GM19468 (cell line): ENCODE measurements around the gene PDXP.
"Not testable (repeated sequence)": the region's sequence is repeated elsewhere in the genome, so short reads cannot be mapped to it uniquely, and the experiment has no call there.

Experiments
- ATAC-seq: cut with Tn5 transposase; IDR thresholded peaks from one replicate; pipeline ENCODE4 v1.9.1; 2021; ENCODE audit warnings: mild to moderate bottlenecking, moderate library complexity, moderate number of reproducible peaks; ENCODE audit not compliant: unreplicated experiment; ENCODE audit errors: extremely low read depth

PDXP gene

DNA sequence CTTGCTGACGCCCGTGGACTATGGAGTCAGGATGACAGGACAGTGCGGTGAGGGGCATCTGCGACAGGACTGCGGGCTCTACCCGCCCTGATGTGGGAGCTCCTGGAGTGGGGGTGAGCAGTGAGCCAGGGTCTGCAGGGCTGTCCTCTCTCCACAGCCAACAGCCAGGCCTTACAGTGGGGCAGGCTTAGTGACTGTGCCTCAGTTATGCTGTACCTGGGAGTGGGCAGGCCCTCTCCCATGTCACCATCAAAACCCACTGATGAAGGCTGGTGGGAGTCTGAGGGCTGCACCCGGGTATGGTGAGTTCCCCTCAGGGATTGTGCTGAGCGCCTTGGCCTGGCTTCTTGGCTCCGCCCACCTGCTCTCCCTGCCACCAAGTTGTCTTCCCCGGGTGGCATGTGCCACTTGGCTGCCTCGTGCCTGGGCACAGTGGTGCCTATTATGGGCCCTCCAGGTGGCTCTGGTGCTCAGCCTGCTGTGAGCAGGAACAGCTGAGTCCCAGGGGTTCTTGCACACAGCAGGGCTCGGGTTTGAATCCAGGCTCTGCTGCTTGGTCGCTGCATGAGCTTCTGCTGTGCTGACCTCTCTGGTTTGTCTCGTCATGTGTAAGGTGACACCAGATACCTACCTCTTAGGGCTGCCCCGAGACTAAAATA is 34.2 kb downstream of the PDXP start:
- ATAC-seq = no peak

DNA sequence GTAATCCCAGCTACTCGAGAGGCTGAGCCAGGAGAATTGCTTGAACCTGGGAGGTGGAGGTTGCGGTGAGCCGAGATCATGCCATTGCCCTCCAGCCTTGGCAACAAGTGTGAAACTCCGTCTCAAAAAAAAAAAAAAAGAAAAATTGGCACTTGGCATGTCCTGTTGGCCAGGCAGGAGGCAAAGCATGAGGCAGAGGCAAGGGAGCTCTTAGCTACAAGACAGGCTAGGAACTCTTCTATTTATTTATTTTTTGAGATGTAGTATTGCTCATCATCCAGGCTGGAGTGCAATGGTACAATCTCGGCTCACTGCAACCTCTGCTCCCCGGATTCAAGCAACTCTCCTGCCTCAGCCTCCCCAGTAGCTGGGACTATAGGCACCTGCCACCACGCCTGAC is 35.6 kb downstream of the PDXP start:
- ATAC-seq = not testable (repeated sequence)

DNA sequence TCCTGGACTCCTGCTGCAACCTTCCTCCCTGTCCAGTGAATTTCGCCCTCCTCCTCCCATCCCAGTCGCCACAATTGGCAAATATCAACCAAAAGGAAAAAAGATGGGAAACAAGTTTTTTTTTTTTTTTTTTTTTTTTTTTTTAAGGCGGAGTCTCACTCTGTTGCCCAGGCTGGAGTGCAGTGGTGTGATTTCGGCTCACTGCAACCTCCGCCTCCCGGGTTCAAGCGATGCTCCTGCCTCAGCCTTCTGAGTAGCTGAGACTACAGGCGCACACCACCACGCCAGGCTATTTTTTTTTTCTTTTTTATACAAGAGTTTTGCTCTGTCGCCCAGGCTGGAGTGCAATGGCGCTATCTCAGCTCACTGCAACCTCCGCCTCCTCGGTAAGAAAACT is 37.7 kb downstream of the PDXP start:
- ATAC-seq = not testable (repeated sequence)

DNA sequence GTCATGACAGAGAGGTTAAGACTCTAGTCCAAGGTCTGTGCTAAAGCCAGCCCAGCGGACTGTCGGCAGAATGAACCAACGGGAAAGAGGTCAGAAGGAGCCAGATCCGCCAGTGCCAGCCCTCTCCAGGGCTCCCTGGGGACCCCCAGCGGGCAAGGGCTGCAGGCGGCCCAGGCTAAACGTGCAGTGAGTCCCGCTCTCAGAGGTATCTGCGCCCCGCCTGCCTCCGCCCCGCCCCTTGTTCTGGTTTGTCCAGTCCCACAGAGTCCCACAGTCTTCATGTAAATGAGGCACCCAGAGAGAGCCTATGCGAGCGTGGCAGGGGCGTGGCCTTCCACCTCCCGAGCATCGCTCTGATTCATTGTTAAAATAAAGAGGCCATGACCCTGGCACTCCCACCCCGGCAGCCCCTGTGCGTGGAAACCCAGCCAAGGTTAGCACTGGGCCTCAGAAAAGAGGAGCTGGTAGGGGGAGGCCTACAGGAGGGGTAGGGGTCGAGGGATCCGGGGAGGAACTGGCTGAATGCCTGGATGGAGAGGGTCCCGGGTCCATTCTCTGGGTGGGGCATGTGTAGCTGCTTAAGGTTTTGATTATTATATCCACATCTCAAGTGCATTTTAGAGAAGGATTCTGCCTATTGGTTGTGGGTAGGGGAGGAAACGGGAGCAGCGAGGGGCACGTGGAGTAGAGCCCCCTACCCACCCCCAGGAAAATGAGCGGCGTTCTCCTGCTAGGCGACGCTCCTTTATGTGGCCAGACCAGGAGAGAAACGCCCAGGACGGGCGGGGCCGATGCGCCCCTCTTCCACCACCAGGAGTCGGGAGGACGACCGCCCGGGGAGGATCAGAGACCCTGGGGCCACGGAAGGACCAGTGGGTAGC is 38.4 kb downstream of the PDXP start, which contains the start of gene TRIOBP:
Gene TRIOBP (plus strand): TSS at position 392 of the 881 bp plus-strand sequence. CDS start 4,318 bp downstream, outside the sequence.
- peak; percentile 80 for ATAC-seq

DNA sequence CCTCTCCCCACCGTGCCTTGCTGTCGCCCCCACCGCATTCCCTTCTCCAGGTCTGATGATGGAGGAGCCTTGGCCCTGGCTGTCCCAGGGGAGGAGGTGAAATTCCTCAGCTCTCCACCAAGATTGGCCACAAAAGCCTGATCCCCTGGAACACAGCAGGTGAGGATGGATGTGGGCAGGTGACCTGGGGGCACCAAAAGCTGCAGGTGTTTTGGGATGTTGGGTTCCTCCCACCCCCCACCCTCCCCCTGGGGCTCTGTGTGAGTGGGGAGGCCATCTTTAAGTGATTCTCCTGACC is 39.0 kb downstream of the PDXP start:
- ATAC-seq = no peak

DNA sequence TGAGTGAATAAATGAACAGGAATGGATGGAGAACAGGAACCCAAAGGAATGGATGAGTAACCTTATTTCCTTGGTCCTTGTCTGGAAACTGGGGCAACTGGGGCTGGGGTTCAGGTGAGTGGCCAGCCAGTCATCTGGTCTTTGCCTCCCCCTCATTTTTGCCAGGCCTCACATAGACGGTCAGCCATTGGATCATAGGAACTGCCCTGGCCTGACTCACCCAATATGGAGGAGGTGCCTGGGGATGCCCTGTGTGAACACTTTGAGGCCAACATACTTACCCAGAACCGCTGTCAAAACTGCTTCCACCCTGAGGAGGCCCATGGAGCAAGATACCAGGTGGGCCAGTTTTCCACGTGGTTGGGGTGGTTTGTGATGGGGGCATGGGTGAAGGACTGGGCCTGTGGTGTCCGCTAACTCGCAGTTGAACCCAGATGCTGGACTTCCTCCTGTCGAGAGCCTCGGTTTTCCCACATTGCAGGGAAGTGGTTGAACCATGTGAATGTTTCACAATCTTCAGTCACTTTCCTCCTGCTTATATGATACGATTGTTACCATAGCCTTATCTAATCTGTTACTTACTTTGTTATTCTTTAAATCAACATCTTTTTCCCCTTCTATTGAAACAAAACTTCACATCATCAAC is 42.7 kb downstream of the PDXP start:
- ATAC-seq = no peak

DNA sequence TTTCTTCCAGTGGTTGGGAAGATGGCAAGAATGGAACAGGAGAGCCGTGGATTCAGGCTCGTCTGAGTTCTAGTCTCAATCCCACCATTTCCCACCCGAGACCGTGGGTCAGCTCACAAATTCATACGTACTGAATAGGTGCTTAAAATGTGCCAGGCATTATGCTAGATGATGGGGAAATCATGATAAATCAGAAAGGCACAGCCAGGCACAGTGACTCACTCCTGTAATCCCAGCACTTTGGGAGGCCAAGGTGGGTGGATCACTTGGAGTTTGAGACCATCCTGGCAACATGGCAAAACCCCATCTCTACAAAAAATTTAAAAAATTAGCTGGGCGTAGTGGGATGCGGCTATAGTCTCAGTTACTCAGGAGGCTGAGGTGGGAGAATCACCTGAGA is 45.4 kb downstream of the PDXP start:
- no peak for ATAC-seq

DNA sequence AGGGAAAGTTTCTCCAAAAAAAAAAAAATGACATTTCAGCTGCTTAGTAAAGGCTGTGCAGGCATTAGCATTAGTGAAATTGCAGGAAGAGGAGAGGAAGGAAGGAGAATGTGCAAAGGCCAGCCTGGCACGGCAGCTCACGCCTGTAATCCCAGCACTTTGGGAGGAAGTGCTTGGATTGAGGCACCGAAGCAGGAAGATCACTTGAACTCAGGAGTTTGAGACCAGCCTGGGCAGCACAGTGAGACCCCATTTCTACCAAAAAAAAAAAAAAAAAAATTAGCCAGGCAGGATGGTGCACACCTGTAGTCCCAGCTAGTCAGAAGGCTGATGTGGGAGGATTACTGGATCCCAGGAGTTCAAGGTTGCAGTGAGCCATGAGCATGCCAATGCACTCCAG is 46.1 kb downstream of the PDXP start:
- no peak for ATAC-seq

DNA sequence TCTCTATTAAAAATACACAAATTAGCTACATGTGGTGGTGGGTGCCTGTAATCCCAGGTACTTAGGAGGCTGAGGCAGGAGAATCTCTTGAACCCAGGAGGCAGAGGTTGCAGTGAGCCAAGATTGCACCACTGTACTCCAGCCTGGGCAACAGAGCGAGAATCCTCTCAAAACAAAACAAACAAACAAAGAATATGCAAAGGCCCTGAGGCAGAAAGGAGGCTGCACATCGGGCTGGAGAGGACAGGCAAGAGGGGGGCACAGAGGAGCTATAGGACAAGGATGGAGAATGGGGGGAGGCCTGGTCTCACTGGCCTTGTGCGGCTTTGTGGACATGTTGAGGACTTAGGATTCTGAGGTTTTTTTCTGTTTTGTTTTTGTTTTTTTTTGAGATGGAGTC is 46.7 kb downstream of the PDXP start:
- no peak for ATAC-seq

DNA sequence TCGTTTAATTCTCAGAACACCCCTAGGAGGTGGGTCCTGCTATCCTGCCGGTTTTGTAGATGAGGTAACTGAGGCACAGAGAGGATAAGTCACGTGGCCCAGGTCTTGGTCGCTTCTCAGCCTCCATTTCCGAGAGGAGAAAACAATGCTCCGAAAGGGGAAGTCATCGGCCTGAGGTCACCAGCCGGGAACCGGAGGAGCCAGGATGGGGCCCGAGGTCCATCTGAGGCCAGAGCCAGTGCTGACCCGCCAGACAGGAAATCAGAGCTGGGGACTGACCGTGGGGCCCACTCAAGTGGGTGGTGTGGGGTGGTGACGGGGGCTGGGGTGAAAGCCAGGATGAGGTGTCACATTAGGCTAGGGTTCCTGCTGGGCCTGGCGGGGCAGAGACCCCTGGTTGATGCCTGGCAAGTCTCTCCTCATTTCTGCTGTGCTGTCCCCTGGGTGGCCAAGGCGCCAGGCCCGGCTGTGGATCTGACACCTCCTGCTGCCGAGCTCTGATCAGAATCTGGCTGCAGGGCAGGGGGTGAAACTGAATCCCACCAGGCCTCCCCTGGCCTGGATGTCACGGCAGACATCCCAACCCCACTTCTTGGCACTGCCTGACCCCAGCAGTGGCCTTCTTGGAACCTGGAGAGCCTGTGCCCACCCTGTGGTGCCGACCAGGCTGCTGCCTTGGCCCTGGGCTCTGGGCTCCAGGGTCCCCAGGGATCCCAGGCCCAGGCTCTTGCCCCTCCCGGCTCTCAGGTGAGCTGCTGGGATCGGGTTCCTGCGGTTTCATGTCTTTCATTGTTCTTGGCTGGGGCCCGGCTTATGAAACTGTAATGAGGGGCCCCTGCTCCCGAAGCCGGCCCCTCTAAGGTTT is 50.3 kb downstream of the PDXP start:
- no peak for ATAC-seq

DNA sequence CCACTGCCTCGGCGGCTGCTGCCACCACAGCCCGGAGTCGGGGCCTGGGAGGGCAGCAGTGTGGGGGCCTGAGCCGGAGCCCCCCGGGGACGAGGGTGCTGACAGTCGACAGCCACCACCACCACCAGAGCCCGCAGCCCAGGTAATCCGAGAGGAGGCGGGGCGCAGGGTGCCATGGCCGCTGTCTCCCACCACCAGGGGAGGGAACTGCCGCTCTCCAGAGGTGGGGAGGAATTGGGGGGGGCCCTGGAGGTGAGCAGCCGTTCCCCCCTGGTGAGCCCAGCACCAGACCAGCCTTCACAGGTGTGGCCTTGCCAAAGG is 50.9 kb downstream of the PDXP start:
- no peak for ATAC-seq

DNA sequence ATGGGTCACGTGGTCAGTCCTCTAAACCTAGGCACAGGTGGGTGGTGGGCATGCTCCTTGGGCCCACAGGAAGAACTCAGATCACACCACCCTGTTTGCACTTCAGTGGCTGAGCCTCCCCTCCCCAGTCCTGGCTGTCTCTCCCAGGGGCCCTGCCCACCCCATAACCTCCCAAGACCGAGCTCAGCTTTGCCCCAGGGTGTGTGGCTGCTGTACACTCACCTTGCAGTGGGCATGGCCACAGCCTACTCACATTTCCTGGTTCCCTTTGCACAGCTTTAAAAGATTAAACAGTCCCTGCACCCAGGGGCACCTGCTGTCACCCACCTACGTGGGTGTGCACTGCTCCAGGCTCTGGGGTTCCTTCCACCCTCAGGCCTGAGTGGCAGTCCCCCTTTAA is 52.2 kb downstream of the PDXP start:
- no peak for ATAC-seq

DNA sequence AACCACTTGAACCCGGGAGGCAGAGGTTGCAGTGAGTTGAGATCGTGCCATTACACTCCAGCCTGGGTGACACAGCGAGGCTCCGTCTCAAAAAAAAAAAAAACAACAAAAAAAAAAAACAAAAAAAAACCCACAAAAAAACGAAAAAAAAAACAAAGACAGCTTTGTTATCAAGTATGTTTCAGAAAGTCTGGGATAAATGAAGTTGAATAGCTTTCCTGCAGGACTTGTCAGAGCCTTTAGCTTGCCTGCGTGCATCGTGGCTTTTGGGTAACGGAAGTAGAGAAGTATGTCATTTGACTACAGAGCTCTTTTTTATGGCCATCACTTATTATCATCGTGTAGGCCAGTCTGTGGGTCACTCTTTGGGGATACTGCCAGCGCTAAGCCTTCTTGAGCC is 53.0 kb downstream of the PDXP start:
- no peak for ATAC-seq

DNA sequence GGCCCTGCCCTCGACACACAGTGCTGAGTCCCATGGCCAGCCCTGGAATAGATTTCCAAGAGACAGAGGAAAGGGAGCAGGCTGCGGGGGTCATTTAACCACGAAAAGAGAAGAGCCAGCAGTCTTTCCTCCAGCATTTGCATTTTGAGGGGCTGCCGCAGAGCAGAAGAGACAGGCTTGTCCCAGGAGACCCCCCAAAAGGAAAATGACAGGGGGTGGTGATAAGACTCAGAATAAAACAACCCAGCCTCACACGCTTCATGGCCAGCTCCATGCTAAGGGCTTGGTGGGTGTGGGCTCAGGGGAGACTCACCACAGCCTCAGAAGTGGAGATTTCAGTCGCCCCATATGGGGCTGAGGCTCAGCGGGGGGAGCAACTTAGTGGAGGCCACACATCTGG is 55.2 kb downstream of the PDXP start:
- ATAC-seq = no peak

DNA sequence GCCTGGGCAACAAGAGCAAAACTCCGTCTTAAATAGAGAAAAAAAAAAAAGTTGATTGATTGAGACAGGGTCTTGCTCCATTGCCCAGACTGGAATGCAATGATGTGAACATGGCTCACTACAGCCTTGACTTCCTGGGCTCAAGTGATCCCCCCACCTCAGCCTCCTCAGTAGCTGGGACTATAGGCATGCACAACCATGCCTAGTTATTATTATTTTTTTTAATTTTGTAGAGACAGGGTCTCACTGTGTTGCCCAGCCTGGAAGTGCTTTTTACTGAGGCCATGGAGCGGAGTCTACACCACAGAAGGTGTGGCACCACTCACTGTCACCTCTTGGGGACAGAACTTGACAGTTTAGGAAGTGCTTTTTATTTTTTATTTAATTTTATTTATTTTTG is 56.1 kb downstream of the PDXP start:
- ATAC-seq = no peak

DNA sequence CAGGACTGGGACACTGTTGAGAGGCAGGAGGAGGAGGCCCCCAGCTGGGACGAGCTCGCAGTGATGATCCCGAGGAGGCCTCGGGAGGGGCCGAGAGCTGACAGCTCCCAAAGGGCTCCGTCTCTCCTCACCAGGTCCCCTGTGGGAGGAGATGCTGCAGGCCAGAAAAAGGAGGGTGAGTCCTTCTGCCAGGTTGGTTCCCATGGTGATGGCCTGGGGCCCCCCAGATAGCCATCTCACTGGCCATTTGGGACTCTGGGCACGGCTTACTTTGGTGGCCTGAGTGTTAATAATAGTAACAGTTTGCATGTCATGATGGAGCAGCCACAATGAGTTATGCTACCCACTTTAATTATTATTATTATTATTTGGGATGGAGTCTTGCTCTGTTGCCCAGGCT is 57.2 kb downstream of the PDXP start:
- no peak for ATAC-seq
